ENCODE results near the gene KLHL15.

KLHL15 gene

DNA sequence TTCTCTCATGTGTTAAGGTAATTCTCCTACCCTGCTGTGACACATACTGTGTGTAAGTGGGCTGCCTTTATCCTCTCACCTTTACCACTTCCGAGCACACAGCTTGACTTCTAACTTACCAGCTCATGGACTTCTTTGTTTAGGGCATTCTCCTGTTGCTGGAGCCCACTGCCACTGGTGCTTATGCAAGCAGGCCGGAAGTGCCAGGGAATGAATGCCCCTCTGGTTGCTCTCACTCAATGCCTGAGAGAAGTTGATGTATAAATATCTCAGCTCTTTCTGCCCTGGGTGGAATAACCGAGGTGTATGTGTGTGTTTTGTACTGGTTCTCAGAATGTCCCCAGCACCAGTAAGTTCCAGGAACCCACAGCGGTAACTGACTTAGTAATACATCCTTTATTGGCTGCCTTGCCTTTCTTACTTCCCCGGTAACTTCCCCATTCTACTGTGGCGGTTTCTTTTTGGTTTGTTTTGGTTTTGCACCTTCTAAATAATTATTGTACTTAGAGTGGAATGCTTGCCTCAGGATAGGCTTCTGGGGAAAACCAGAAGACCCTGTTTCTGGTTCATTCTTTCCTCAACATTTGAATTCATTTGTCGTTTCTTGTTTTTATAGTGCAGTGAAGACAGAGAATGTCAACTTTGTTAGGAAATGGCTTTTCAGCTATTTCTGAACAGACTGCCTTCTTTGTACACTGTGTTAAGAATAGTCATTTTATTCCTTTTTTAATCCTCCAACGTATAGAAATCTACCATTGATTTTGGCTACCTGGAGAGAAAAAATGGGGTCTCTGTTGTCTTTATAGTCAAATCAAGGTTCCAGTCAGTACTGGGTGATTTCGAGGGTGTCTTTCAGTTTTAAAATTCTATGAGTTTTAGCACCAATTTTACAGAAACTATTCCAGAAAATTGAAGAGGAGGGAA is 73.7 kb downstream of the KLHL15 start:
- peak; percentile 33 for DNase-seq (ENCODE audit: low read depth)
- H3K4me3 ChIP-seq (ENCODE audit: low read depth, low read length) = peak overlapping the region; percentile 38; the same call in 1 of the 2 replicates
- TF ChIP-seq, protein P1, sequence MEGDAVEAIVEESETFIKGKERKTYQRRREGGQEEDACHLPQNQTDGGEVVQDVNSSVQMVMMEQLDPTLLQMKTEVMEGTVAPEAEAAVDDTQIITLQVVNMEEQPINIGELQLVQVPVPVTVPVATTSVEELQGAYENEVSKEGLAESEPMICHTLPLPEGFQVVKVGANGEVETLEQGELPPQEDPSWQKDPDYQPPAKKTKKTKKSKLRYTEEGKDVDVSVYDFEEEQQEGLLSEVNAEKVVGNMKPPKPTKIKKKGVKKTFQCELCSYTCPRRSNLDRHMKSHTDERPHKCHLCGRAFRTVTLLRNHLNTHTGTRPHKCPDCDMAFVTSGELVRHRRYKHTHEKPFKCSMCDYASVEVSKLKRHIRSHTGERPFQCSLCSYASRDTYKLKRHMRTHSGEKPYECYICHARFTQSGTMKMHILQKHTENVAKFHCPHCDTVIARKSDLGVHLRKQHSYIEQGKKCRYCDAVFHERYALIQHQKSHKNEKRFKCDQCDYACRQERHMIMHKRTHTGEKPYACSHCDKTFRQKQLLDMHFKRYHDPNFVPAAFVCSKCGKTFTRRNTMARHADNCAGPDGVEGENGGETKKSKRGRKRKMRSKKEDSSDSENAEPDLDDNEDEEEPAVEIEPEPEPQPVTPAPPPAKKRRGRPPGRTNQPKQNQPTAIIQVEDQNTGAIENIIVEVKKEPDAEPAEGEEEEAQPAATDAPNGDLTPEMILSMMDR (IDR thresholded peaks at IDR 0.05; ENCODE audit: low read depth, low read length, missing control alignments) = no peak

DNA sequence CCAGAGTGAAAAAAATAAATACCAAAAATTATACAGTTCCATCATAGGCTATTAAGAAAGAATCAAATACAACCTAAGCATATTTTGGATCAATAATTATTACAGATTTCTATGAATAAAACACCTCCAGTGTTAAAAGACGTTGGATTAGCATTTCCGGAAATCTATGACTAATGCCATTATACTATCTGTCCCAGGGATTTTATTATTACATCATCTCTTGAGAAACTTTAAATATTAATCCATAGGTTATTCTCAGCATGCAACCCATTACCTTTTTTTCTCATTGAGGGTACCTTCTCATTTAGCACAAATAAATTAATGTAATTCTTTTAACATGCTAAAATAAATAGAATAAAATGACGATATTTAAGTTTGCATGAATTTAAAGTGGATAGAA is 74.6 kb downstream of the KLHL15 start:
- TF ChIP-seq, protein P1 (IDR thresholded peaks at IDR 0.05; ENCODE audit: low read depth, low read length, missing control alignments) = no peak

DNA sequence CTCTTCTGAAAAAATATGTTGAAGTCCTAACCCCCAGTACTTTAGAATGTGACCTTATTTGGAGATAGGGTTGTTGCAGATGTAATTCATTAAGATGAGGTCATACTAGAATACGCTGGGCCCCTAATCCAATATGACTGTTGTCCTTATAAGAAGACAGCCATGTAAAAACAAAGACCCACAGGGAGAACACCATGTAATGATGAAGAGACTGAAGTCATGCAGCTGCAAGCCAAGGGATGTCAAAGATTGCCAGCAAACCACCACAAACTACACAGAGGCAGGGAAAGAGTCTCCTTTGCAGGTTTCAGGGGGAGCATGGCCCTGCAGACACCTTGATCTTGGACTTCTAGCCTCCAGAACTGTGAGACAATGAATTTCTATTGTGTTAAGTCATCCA is 81.8 kb downstream of the KLHL15 start:
- no peak overlapping the region for H3K4me3 ChIP-seq (ENCODE audit: low read depth, low read length)
- TF ChIP-seq, protein P1 (IDR thresholded peaks at IDR 0.05; ENCODE audit: low read depth, low read length, missing control alignments) = no peak
- no peak for DNase-seq (ENCODE audit: low read depth)

More for the DNA sequence above, 74.6 kb downstream of the KLHL15 start:
- DNase-seq (ENCODE audit: low read depth) = no peak
- no peak overlapping the region for H3K4me3 ChIP-seq (ENCODE audit: low read depth, low read length)

DNA sequence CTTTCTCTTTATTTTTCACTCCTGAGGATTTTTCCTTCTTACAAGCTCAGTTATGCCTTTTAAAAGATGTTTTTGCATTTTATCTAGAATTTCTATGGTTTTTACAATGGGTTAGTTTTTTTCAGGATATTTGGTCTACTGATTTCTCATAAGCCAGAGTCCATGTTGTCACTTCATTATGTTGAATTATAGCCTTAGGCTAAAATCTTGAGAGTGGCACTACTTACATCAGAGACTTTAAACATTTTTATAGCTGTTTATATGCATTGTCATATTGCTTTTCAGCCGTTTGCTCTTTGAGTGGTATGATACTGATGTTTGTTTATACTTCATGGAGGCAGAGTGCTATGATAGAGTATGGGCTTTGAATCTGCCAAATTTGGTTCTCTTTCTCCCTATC is 82.8 kb downstream of the KLHL15 start:
- no peak for DNase-seq (ENCODE audit: low read depth)
- H3K4me3 ChIP-seq (ENCODE audit: low read depth, low read length) = no peak overlapping the region
- TF ChIP-seq, protein P1 (IDR thresholded peaks at IDR 0.05; ENCODE audit: low read depth, low read length, missing control alignments) = no peak

DNA sequence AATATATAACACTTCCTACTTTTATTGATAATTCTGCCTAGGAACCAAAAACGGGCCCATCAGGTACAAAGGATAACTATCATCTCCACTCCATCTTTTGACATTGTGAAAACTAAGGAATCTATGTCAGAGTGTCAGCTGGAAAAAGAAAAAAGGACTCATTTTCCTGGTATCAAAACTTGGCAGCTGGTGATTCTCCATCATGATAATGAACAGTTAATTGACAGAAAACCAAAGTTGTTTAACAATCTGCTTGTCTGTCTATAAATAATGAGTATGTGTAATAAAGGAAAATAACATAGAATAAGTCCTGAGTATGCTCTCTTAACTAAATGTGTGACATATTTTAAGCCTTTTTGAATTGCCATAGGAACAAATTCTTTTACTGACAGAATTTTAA is 87.8 kb downstream of the KLHL15 start:
- no peak for DNase-seq (ENCODE audit: low read depth)
- TF ChIP-seq, protein P1 (IDR thresholded peaks at IDR 0.05; ENCODE audit: low read depth, low read length, missing control alignments) = no peak
- no peak overlapping the region for H3K4me3 ChIP-seq (ENCODE audit: low read depth, low read length)

DNA sequence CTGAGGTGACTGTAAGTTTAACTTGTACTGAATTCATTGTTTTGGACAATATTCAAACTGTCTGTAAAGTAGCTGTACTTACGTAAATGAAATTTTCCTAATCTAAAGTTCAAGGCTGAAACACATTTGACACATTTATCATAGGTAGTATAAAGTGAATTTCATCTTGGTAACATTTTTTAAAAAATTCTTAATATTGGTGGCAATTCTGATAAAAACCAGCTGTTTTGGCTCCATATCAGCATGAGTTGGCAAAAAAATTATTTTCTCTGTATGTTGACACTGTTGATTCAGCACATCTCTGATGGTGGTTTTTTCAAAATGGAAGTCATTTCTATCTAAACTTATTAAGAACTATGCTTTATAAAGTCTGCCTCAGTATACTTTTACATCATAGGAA is 88.3 kb downstream of the KLHL15 start:
- DNase-seq (ENCODE audit: low read depth) = no peak
- TF ChIP-seq, protein P1 (IDR thresholded peaks at IDR 0.05; ENCODE audit: low read depth, low read length, missing control alignments) = no peak
- H3K4me3 ChIP-seq (ENCODE audit: low read depth, low read length) = no peak overlapping the region

DNA sequence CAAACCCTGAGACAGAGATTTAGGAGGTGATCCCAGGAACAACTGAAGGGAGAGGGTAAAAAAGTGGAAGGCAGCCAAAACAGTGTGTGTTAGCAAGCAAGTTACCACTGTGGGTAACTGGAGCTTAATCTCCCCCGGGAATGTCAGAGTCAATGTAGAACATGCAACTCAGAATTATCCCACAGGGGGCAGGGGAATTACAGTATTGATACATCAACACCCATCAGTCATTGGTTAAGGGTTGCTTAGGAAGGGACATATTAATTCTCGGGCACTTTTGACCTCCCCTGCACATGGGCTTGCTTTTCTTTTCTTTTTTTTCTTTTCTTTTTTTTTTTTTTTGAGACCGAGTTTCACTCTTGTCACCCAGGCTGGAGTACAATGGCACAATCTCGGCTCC is 89.9 kb downstream of the KLHL15 start:
- no peak for DNase-seq (ENCODE audit: low read depth)
- no peak overlapping the region for H3K4me3 ChIP-seq (ENCODE audit: low read depth, low read length)
- TF ChIP-seq, protein P1 (IDR thresholded peaks at IDR 0.05; ENCODE audit: low read depth, low read length, missing control alignments) = no peak

Measured in GM12864 (cell line).